Bone marrow (tissue), 2 donors: ENCODE results near the gene ZC3H6.
"Not testable (repeated sequence)": the region's sequence is repeated elsewhere in the genome, so short reads cannot be mapped to it uniquely, and the experiment has no call there.

Source experiments
- DNase-seq, 2 donors: peaks; one replicate each; lab custom pipeline; 2025; lab: John Stamatoyannopoulos, UW

The ZC3H6 gene

DNA sequence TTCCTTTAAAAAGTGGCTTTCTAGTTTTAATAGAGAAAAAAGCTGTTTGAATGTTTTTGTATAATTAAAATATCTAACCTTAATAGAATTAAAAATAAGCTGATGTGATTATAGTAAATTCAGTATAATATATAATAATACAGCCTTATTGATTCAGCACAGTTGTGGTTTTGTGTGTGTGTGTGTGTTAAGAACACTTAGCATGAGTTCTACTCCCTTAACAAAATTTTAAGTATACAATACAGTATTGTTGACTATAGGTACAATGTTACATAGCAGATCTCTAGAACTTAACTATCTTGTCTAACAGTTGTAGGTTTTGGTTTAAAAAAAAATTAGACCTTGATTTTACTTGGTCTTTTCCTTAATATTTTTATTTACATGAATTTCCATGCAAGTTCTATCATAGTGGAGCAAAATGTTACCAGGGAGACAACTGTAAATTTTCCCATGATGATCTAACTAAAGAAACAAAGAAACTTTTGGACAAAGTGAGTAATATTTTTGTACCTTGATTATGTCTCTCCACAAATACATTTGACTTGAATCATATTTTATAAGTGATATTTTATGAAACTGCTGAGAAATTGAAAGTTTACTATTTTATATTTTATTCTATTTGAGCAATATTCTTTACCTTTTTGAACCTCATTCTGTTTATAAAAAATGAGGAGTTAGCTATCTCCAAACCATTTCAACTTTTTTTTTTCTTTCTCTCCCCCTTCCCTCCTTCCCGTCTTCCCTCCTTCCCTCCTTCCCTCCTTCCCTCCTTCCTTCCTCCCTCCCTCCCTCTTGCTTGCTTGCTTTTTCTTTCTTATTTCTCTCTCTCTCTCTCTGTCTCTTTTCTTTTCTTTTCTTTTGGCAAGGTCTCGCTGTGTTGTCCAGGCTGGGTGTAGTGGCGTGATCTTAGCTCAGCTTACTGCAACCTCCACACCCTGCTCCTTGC, 46.3 kb downstream of the ZC3H6 start:
- no peak for DNase-seq

DNA sequence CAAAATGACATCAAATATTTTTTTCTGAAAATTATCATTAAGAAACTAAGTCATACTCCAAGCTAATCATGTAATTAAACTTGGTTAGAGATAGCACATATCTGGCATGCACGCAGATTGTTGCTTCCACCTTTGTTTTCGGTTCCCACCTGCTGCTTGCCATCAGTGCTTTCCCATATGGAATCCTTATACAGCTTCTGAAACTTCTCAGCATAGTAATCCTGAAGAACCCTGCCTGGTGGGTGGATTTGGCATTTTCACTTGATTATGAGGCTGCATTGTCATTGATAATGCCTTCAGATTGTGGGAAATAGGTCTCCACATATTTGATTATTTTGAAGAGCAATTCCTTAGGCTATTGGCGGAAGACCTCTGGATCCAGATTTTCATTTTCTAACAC, 47.5 kb downstream of the ZC3H6 start:
- no peak for DNase-seq

DNA sequence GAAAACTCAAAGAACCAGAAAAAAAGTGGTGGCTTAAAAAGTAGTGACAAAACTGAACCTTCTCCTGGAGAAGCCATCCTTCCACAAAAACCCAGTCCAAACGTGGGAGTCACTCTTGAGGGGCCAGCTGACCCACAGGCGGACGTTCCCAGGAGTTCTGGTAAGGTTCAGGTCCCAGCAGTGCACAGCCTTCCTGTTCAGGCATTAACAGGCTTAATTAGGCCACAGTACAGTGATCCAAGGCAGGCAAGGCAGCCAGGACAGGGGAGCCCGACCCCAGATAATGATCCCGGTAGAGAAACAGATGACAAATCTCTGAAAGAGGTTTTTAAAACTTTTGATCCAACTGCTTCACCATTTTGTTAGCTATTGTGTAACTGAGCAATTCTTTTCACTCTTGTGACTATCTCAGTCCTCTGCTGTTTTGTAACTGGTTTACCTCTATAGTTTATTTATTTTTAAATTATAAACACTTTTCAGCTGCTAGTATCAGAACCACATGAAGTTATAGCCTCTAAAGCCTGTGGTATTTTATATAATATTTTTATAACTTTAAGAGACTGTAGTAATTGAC, 56.8 kb downstream of the ZC3H6 start:
- no peak for DNase-seq

DNA sequence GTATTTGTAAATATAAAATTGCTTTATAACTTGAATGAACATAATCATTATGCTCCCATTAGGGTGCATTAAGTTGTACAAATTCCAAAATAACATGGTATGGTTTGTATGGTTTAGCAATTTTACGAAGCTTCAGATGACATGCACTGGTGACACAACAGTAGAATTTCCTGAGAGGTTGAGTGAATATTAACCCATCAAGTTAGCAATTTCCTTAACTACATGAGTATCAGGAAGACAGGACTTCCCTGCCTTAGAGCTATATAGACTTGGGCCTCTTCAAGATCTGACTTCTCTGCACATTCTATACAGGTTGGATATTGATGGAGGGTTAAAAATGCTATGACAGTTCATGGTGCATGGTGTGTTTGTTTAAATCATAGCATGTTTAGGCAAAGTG, 60.2 kb downstream of the ZC3H6 start:
- DNase-seq, result no peak

DNA sequence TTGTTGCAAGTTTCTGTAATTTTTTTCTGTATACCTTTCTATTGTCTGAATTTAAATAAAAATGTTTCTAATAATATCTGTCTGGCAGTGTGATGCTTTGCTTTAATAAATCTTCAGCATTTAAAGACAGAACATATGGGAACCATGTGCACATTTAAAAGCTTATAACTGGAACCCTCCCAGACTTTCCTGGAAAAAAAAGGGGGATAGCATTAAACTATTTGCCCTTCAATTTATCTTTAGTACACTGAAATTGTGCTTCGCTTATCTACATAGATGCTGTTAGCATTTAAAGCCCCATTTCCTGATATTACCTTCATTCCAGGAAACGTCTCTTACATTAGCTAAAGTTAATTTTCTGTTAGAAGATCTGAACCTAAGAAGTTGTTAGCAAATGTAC, 64.6 kb downstream of the ZC3H6 start:
- no peak for DNase-seq

DNA sequence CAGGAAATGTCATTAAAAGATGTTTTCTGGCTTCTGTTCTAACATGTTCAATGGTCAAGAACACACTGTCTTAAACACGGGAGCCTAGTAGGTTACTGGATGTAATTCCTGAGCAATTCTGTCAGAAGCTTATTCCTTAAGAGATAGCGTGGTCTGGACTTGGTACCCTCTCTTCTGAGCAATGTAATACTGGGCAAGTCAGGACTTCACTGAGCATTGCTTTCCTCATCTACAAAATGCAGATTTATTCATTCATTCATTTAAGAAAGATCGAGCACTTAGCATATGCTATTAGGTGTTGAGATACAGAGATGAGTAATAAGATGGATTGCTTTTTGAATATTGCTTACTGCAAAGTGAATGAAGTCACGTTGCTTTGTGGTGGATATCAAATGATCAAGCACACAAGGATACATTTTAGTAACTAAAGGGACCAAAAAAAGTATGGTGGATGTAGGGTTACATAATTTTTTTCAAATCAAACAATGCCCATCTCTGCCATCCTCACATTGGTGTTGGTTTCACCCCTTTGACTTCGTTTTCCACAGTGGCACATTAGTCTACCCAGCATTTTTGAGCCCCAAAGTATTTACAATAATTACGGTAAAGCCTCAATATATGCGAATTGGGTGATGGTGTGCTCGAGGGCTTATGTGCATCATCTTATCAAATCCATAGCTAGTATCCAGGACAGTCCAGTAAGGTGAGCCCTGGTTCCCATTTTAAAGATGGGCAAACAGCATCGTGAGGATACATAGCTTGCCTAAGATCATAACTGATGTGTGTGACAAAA, 65.3 kb downstream of the ZC3H6 start:
- DNase-seq, result no peak

DNA sequence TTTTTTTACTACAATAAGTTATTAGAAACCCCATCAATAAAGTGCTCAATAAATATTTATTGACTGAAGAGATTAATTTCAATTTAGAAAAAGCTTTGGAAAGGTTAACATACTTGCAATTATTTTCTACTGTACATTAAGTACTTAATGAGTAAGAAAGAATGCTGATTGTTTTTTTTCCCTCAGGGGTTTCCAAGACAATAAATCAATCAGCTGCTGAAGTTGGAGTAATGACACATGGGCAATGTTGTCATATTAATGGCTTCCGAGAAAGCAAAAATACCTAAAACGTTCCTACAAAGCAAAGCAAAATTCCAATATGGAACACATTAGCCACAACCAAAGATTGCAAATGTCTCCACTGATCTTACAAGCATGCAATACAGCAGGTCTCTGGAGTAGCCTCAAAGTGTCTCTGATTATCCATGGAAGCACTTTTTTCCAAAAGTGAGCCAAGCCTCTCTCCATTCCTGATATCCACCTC, 66.7 kb downstream of the ZC3H6 start:
- no peak for DNase-seq

DNA sequence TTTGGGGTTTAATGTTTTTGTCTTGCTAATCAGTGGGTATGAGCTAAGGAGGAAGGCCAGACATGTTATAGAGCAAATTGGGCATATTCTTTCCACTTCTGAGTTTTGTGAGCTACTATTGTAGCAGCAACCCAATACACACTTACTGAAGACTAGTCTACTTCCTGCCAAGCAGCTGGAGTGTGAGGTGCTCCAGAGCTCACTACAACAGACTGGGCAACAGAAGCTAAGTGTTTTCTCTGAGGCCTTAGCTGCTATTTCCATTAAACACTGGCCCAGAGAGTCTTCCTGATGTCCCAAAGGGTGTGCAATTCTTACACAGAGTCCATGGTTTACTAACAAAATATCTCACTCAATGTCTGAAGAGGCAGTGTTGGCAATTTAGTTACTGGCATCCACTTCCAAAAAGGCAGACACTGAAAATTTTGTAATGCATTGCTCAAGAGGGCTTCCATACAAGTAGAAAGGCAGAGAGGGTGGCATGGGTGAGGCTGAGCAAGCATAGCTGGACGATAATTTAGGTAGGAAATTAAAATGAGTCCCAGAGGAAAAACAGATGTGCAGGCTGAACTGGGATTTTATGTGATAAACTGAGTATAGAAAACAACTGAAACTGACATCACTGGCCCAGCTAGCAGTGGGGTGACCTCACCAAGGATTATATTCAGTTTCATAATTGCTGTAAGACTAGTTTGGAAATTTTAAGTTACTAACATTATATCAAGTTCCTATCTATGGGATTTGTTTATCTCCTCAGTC, 68.6 kb downstream of the ZC3H6 start:
- DNase-seq, result no peak

DNA sequence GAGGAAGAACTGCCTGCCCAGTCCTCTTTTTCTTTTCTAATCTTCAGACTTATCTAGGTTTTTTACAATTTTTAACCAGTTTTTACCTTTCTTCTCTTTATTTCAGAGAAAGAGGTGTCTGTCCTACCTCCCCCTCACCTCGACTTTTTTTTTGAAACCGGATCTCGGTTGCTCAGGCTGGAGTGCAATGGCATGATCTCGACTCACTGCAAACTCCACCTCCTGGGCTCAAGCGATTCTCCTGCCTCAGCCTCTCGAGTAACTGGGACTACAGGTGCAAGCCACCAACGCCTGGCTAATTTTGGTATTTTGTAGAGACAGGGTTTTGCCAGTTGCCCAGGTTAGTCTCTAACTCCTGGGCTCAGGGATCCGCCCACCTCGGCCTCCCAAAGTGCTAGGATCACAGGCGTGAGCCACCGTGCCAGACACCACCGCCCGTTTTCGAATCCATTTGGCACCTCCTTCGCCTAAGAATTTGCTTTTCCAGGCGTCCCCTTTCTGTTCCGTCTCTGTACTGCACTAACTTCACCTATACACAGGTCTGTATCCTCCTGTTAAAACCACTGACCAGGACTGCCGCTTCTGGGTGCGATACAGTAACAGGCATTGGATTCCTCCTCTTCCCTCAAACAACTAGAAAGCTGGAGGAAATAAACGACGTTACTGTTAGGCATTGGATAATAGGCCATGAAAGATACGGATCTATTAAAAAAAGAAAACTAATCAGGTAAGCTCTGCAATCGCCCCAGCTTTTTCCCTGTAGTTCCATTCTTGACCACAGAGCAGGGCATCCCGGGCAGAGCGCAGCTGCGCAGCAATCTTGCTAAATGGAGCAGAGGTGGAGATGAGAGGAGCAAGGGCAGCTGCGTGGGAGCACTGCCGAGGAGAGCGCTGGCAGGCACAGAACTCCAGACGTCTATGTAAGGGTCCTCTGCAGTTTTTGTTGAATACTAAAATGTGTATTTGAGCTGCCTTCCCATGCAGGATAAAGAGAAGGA, 69.9 kb downstream of the ZC3H6 start:
- DNase-seq, result no peak

DNA sequence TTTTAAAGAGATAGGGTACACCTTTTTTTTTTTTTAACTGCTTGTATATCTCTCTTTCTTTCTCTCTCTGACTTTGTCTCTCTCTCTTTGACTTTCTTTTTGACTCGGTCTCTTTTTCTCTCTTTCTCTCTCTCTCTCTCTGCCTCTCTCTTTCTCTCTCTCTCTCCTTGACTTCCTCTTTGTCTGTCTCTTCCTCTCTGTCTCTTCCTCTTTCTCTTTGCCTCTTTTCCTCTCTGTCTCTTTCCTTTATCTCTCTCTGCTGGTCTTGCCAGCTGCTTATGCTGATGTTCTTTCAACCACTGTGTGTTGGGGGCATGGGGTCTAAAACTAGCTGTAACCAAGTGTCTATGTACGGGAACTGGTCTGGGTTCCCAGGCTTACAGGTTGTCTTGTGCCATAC, 76.9 kb downstream of the ZC3H6 start:
- DNase-seq, result not testable (repeated sequence)

DNA sequence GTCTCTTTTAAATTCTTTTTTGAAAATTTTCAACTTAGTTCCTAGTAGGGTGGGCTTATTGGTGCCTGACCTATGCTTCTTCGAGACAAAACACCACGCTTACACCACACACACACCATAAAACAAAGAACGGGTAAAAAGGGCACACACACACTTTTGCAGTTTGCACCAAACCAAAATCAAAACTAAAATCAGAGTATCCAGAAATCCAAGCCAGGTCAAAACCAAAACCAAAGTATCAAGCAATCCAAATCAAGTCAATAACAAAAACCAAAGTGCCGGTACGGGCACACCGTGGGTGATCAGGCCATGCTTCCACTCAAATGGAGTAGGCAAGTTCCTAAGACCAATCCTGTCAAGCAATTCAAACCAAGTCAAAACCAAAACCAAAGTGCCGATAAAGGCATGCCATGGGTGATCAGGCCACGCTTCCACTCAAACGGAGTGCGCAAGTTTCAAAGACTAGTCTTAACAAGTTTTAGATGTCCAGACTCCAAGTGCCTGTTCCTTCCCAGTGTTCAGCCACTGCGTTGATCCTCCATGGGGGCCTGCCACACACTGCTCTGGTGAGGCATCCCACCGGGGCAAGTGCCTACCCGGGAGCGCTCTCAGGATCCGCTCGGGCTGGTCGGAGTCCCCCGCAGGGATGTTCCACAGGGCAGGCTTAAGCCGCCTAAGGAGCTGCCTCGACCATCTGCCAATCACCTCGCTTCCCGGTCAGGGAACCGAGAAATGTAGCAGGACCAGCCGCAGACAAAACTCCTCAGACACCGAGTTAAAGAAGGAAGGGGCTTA, 77.6 kb downstream of the ZC3H6 start:
- not testable (repeated sequence) for DNase-seq

DNA sequence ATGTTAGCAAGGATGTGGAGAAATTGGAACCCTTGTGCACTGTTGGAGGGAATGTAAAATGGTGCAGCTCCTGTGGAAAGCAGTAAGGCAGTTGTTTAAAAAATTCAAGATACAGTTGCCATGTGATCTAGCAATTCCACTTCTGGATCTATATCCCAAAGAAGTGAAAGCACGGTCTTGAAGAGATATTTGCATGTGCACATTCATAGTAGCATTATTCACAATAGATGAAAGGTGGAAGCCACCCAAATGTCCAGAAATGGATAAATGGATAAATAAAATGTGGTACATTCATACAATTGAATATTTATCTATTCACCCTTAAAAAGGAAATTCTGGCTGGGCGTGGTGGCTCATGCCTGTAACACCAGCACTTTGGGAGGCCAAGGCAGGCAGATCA, 78.9 kb downstream of the ZC3H6 start:
- not testable (repeated sequence) for DNase-seq

DNA sequence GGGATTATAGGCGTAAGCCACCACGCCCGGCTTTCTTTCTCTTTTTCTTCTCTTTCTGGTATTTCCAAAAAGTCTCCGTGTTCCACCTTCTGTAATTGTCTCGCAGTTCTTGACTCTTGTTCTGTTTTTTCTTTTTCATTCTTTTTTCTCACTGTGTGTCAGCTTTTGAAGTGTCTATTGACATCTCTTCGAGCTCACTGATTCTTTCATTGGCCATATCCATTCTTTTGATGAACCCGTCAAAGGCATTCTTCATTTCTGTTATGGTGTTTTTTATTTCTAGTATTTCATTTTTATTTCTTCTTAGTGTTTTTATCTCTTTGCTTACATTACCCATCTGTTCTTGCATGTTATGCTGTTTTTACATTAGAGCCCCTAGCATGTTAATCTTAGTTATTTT, 84.7 kb downstream of the ZC3H6 start:
- DNase-seq, result not testable (repeated sequence)
